SK-N-SH (cell line): ENCODE data around the gene ZBTB6. TPM values are rescaled to one million over a fixed set of nuclear protein-coding genes. Genes with fewer than 3 reads are reported as not detected.

Experiments
- CTCF ChIA-PET: fragments of 300-600, 350-600 bp; formaldehyde crosslinking; extraction: SDS; loops from one replicate; lab custom pipeline; 2021; lab: Yijun Ruan, JAX
- POLR2A ChIA-PET: fragments of 350-600 bp; sonication (Branson Sonifier 250); formaldehyde crosslinking; extraction: SDS; loops from one replicate; lab custom pipeline; 2020; ENCODE audit warnings: antibody characterized with exemption, inconsistent platforms; lab: Yijun Ruan, JAX
- DNase-seq: peaks from one replicate; pipeline ENCODE4 v3.0.0; 2012
- H2AFZ ChIP-seq: fragments of 200-600 bp; sonication (generic); 2 replicates; pipeline ENCODE4 v1.8.1; 2016; ENCODE audit warnings: antibody characterized with exemption, mild to moderate bottlenecking, low read depth
- H3F3A ChIP-seq: fragments of 200-600 bp; sonication (generic); replicated peaks from 2 replicates; pipeline ENCODE3; 2016; ENCODE audit warnings: antibody characterized with exemption, mild to moderate bottlenecking; ENCODE audit not compliant: insufficient read depth
- H3K27ac ChIP-seq, 2 experiments: fragments of 200-500 bp in 1 of 2; fragments of 200-600 bp in 1 of 2; sonication (Bioruptor generic) in 1 of 2; sonication (generic), shearing (Covaris generic) in 1 of 2; 2 replicates each; pipeline versions ENCODE4 v1.5.1 to v1.6.1; 2014 to 2016; ENCODE audit warnings: low read depth in 2 of 2, inconsistent platforms in 1 of 2, low read length in 1 of 2, mild to moderate bottlenecking in 1 of 2, mixed read lengths in 1 of 2
- H3K27me3 ChIP-seq: fragments of 200-600 bp; sonication (generic), shearing (Covaris generic); 2 replicates; pipeline ENCODE4 v1.6.1; 2016; ENCODE audit warnings: mixed run types; ENCODE audit not compliant: insufficient read depth
- H3K36me3 ChIP-seq, 2 experiments: fragments of 200-500 bp in 1 of 2; fragments of 200-600 bp in 1 of 2; sonication (Bioruptor generic) in 1 of 2; sonication (generic) in 1 of 2; replicated peaks in 1 of 2; 2 replicates each; pipeline versions ENCODE3 to v1.5.1; 2014 to 2016; ENCODE audit warnings: low read length in 1 of 2, mild to moderate bottlenecking in 1 of 2; ENCODE audit not compliant: insufficient read depth in 2 of 2, control insufficient read depth in 1 of 2
- H3K4me1 ChIP-seq, 2 experiments: fragments of 200-500 bp in 1 of 2; fragments of 200-600 bp in 1 of 2; sonication (Bioruptor generic) in 1 of 2; sonication (generic), shearing (Covaris generic) in 1 of 2; 2 replicates each; pipeline versions ENCODE4 v1.5.1 to v1.6.1; 2014 to 2016; ENCODE audit warnings: low read depth in 1 of 2, low read length in 1 of 2, mixed run types in 1 of 2; ENCODE audit not compliant: insufficient read depth in 2 of 2, control insufficient read depth in 1 of 2
- H3K4me2 ChIP-seq: fragments of 200-600 bp; sonication (generic), shearing (Covaris generic); 2 replicates; pipeline ENCODE4 v1.6.1; 2017; ENCODE audit warnings: mixed run types
- H3K4me3 ChIP-seq, 2 experiments: fragments of 200-500 bp in 1 of 2; fragments of 200-600 bp in 1 of 2; sonication (Bioruptor generic) in 1 of 2; sonication (generic), shearing (Covaris generic) in 1 of 2; 2 replicates each; pipeline versions ENCODE4 v1.5.1 to v1.8.1; 2014 to 2016; ENCODE audit warnings: low read depth in 2 of 2, inconsistent platforms in 1 of 2, low read length in 1 of 2, mild to moderate bottlenecking in 1 of 2, mixed read lengths in 1 of 2, moderate library complexity in 1 of 2
- H3K79me2 ChIP-seq: fragments of 200-600 bp; sonication (generic); 2 replicates; pipeline ENCODE4 v1.8.1; 2017; ENCODE audit warnings: mild to moderate bottlenecking; ENCODE audit not compliant: insufficient read depth
- H3K9ac ChIP-seq: fragments of 200-600 bp; sonication (generic); 2 replicates; pipeline ENCODE4 v1.6.1; 2017; ENCODE audit warnings: mixed run types
- H3K9me2 ChIP-seq: fragments of 200-600 bp; sonication (generic); 2 replicates; pipeline ENCODE4 v1.6.1; 2017; ENCODE audit warnings: mixed run types
- H3K9me3 ChIP-seq: fragments of 200-600 bp; sonication (generic); 2 replicates; pipeline ENCODE4 v1.6.1; 2017; ENCODE audit warnings: mixed run types, mild to moderate bottlenecking, moderate library complexity
- H4K20me1 ChIP-seq: fragments of 200-600 bp; sonication (generic); 2 replicates; pipeline ENCODE4 v1.6.1; 2017; ENCODE audit warnings: mild to moderate bottlenecking, mixed run types; ENCODE audit not compliant: insufficient read depth
- ELF1 ChIP-seq: IDR thresholded peaks from 2 replicates; pipeline ENCODE4 v1.4.0; 2012
- FOSL2 ChIP-seq: IDR thresholded peaks from 2 replicates; pipeline ENCODE4 v1.4.0; 2012; ENCODE audit warnings: low read depth, mild to moderate bottlenecking, moderate library complexity, borderline replicate concordance
- FOXM1 ChIP-seq: IDR thresholded peaks from 2 replicates; pipeline ENCODE4 v1.4.0; 2012; ENCODE audit warnings: low read depth, mild to moderate bottlenecking
- GABPA ChIP-seq: IDR thresholded peaks from 2 replicates; pipeline ENCODE4 v1.4.0; 2012; ENCODE audit warnings: low read depth, mild to moderate bottlenecking
- GATA2 ChIP-seq: sonication (generic); formaldehyde crosslinking; IDR thresholded peaks from 2 replicates; pipeline ENCODE4 v1.5.0; 2020; ENCODE audit warnings: mild to moderate bottlenecking, missing genetic modification reagents
- JUND ChIP-seq: IDR thresholded peaks from 2 replicates; pipeline ENCODE4 v1.4.0; 2012
- NFIC ChIP-seq: IDR thresholded peaks from 2 replicates; pipeline ENCODE4 v1.4.0; 2012; ENCODE audit warnings: borderline replicate concordance
- POLR2AphosphoS5 ChIP-seq: IDR thresholded peaks from 2 replicates; pipeline ENCODE4 v1.6.1; 2012; ENCODE audit warnings: low read depth, low read length
- RAD21 ChIP-seq: IDR thresholded peaks from 2 replicates; pipeline ENCODE4 v1.6.1; 2012; ENCODE audit warnings: mild to moderate bottlenecking, low read length
- RFX5 ChIP-seq: IDR thresholded peaks from 2 replicates; pipeline ENCODE4 v1.6.1; 2012; ENCODE audit warnings: mild to moderate bottlenecking, improper control_type of control experiment, low read length
- SMC3 ChIP-seq: IDR thresholded peaks from 2 replicates; pipeline ENCODE4 v1.6.1; 2012; ENCODE audit warnings: low read depth, low read length, improper control_type of control experiment
- TAF1 ChIP-seq: IDR thresholded peaks from 2 replicates; pipeline ENCODE4 v1.6.1; 2012; ENCODE audit warnings: low read depth, mild to moderate bottlenecking, low read length, moderate library complexity, borderline replicate concordance
- TCF12 ChIP-seq: IDR thresholded peaks from 2 replicates; pipeline ENCODE4 v1.4.0; 2012
- ZBTB33 ChIP-seq: IDR thresholded peaks from 2 replicates; pipeline ENCODE4 v1.4.0; 2012; ENCODE audit warnings: low read depth, borderline replicate concordance
- WGBS: methylation state at CpG from one replicate; pipeline ENCODE4 v1.1.6; 2017; ENCODE audit warnings: low lambda C conversion rate; 5-methylcytosine and 5-hydroxymethylcytosine counted together
- polyA plus RNA-seq, 3 experiments: library from polyadenylated mRNA; depleted of rRNA; stranded (reverse); fragments of >200 nt; gene quantifications; 2 replicates each; pipeline ENCODE4 v1.2.3, GENCODE V29; 2012
- TF ChIP-seq, protein P1 (sequence below): fragments of 200-600 bp; sonication (generic); IDR thresholded peaks from 2 replicates; pipeline ENCODE4 v1.6.1; 2017; ENCODE audit warnings: antibody characterized with exemption, mild to moderate bottlenecking, moderate library complexity
- TF ChIP-seq, protein P2 (sequence below): IDR thresholded peaks from 2 replicates; pipeline ENCODE4 v1.4.0; 2012; ENCODE audit warnings: low read depth

Gene ZBTB6
- polyA plus RNA-seq, 1 of the 3 experiments (the other 2 are of a cell fraction): 2.2 TPM

DNA sequence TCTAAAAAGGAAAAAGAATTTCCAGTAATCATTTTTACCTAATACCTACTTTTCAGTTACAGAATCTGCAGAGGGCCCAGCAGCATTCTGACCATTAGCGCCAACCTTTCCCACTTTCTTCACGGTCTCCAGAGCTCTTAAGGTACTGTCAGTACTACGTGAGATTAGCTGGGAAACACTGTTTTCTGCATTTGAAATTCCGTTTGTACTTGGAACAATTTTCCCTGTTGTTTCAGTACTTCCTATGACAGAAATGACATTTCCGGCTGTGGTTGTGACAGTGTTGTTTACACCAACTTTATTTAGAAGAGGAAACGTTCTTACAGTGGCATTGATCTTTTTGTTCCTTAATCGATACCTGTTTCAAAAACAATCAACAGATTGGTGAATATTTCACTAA lies 47.8 kb downstream of the ZBTB6 start:
- CTCF ChIA-PET: interaction anchor here (0.9 kb wide), 1 partner anchor 30 kb away, joined by 4 read pairs; no protein-coding TSS in a partner anchor

DNA sequence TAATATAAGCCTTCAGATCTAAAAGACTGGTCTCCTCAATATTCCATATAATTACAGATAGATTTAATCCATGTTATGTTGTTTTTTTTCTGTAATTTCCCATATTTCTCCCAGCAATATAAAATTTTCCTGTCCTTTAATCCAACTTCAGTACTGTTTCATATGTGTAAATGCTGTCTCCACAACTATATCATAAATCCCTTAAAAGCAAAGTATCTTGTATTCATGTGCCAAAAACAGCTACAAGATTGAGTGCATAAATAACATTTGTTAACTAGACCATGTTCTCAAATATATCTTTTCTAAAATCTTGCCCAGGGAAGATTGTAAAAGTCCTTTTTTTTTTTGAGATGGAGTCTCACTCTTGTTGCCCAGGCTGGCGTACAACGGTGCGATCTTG lies 49.7 kb downstream of the ZBTB6 start:
- Histone ChIP-seq H3K9me2 (no peaks in the 10 kb centered on the region), H4K20me1 (no peaks in the 10 kb centered on the region), H3K4me1 (no peaks in the 10 kb centered on the region), H3K27me3 (no peaks in the 10 kb centered on the region), H2AFZ (no peak overlapping the region), H3K36me3 (peaks cover 46 to 65% of the 10 kb centered on the region in 2 experiments), H3K79me2 (no peaks in the 10 kb centered on the region), H3K4me3 (no peak overlapping the region), H3K27ac (no peak overlapping the region), H3F3A (no peaks in the 10 kb centered on the region), H3K9me3 (no peaks in the 10 kb centered on the region), H3K4me2 (no peak overlapping the region), H3K9ac (no peak overlapping the region)
- POLR2A ChIA-PET: no interaction called here
- no peak for TF ChIP-seq TAF1
- no peak for TF ChIP-seq NFIC
- no peak for TF ChIP-seq FOSL2
- TF ChIP-seq, protein P1, sequence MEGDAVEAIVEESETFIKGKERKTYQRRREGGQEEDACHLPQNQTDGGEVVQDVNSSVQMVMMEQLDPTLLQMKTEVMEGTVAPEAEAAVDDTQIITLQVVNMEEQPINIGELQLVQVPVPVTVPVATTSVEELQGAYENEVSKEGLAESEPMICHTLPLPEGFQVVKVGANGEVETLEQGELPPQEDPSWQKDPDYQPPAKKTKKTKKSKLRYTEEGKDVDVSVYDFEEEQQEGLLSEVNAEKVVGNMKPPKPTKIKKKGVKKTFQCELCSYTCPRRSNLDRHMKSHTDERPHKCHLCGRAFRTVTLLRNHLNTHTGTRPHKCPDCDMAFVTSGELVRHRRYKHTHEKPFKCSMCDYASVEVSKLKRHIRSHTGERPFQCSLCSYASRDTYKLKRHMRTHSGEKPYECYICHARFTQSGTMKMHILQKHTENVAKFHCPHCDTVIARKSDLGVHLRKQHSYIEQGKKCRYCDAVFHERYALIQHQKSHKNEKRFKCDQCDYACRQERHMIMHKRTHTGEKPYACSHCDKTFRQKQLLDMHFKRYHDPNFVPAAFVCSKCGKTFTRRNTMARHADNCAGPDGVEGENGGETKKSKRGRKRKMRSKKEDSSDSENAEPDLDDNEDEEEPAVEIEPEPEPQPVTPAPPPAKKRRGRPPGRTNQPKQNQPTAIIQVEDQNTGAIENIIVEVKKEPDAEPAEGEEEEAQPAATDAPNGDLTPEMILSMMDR: no peak
- TF ChIP-seq ZBTB33: no peak
- TF ChIP-seq RAD21: no peak
- TF ChIP-seq SMC3: no peak
- TF ChIP-seq ELF1: no peak
- TF ChIP-seq GABPA: no peak
- no peak for TF ChIP-seq TCF12
- TF ChIP-seq FOXM1: no peak
- CTCF ChIA-PET: no interaction called here
- no peak for DNase-seq
- WGBS: 96% methylated on average over 3 of the region's 3 CpGs

More for the DNA sequence above, 47.8 kb downstream of the ZBTB6 start:
- Histone ChIP-seq H3K4me3 (no peak overlapping the region), H2AFZ (no peak overlapping the region), H3K9me2 (no peaks in the 10 kb centered on the region), H3K9me3 (no peaks in the 10 kb centered on the region), H3F3A (no peaks in the 10 kb centered on the region), H3K27ac (no peak overlapping the region), H3K79me2 (0 out of 2 replicates have a peak, but pooled peaks cover 2% of the 10 kb centered on the region), H3K36me3 (peaks cover 33 to 56% of the 10 kb centered on the region in 2 experiments), H3K4me1 (no peaks in the 10 kb centered on the region), H4K20me1 (no peaks in the 10 kb centered on the region), H3K27me3 (no peaks in the 10 kb centered on the region), H3K4me2 (no peak overlapping the region), H3K9ac (no peak overlapping the region)
- POLR2A ChIA-PET: no interaction called here
- TF ChIP-seq FOXM1 (no peak), TAF1 (no peak), JUND (no peak), RAD21 (no peak), GATA2 (CRISPR knock-in tag) (no peak), RFX5 (no peak), SMC3 (no peak), ZBTB33 (no peak), POLR2AphosphoS5 (no peak)
- TF ChIP-seq, protein P2, sequence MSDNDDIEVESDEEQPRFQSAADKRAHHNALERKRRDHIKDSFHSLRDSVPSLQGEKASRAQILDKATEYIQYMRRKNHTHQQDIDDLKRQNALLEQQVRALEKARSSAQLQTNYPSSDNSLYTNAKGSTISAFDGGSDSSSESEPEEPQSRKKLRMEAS: no peak
- 91% methylated on average over 7 of the region's 7 CpGs for WGBS
- no peak for DNase-seq
